NCI-H1092 treated with DMSO at 0.1 percent for 48 hours (cell line): ENCODE data around the gene ADD1.

ENCODE experiments used
- DNase-seq: peaks from one replicate; lab custom pipeline; 2025; lab: John Stamatoyannopoulos, UW

Gene ADD1

DNA sequence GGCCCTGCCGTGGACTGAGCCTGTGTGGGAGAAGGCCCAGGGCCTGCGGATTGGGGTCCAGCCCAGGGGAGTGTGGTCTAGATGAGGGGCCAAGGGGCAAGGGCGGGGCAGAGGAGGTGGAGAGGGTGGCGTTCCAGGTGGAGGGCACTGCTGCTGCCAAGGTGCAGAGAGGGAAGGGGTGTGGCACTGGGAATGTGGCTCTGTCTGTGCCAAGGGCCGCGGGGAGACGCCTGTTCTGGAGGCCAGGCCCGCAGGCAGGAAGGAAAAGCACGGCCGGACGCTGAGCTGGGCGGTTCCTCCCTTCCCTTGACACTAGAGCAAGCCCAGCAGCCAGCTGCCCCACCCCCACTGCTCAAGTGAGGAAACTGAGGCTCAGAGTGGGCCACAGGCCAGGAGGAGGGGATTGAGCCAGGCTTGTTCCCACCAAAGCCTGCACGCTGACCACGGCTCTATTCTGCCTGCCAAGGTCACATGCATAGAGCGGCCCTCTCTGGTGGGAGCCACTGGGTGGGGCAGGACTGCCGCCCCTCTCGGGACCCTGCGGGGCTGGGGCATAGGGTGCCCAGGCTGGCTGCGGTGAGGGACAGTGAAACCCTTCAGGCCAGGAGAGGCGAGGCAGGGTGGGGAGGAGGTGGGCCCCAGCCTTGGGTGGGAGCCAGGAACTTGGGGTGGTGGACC is 37.8 kb upstream of the ADD1 start:
- DNase-seq = no peak

DNA sequence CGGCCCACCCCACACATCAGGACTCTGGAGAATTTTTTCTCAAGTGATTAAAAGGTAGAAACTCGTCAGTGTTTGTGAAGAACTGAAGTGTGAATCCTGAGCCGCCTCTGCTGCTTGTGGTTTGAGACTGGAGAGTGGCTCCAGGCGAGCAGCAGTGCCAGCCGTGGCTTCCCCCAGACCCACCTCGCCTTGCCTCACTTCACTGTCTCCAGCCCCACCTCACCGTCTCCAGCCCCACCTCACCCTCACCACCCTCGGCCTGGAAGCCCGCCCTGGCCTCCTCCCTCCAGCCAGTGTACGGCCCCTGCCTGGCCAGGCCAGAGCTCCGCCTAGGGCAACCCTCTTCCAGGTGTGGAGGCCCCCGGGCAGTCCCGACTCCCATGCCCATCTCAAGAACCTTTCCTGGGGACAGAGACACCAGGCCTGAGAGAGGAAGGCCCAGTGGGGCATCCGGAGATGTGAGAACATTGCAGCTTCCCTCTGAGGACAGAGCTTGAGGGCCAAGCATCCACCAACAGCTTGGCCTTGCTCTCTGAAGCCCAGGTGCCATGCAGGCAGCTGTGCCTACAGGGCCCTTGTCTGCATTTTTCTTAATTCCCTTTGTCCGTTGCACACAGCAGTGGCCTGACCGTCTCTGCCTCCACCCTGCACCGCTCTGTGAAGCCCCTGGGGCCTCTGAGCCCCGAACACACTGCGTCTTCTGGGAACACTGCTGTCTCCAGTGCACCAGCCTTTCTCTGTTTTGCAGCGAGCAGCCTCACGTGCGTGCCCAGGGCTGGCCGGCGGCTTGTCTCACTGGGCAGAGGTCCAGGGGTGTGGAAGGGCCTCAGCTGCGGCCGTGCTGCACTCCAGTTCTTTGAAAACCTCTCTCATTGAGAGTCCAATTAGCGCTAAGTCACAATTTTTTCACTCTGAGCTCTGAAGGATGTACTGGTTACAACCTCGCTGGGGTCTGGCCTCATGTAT is 37.0 kb upstream of the ADD1 start:
- DNase-seq = peak; percentile 81

DNA sequence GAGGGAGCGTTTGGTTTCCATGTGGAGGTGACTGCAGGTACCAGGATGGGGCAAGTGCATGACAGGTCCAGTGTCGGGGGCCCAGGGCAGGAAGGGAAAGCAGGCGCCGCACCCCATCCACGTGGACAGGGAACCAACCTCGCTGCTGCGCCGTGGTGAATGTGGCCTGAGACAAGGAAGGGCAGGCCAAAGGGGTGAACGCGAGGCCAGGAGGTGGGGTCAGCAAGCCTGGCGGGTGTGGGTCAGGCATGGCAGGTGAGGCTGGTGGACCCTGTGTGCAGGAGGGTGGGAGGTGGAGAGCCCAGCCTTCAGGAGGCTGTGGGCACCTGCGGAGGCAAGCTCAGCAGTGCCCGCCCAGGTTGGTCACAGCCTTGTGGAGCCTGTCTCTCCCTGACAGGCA is 36.1 kb upstream of the ADD1 start:
- no peak for DNase-seq

DNA sequence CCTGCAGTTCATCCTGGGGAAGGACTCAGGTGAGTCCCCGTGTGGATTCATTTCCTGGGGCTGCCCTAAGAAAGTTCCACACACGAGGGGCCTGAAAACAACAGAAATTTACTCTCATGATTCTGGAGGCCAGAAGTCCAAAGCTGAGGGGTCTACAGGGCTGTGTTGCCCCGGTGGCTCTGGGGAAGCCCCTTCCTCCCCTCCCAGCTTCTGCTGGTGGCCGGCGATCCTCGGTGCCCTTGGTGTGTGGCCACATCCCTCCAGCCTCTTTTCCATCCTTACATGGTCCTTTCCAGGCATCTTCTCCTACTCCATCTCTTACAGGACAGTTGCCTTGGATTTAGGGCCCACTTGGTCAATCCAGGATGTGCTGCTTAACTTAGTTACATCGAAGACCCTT is 35.6 kb upstream of the ADD1 start:
- DNase-seq = no peak

DNA sequence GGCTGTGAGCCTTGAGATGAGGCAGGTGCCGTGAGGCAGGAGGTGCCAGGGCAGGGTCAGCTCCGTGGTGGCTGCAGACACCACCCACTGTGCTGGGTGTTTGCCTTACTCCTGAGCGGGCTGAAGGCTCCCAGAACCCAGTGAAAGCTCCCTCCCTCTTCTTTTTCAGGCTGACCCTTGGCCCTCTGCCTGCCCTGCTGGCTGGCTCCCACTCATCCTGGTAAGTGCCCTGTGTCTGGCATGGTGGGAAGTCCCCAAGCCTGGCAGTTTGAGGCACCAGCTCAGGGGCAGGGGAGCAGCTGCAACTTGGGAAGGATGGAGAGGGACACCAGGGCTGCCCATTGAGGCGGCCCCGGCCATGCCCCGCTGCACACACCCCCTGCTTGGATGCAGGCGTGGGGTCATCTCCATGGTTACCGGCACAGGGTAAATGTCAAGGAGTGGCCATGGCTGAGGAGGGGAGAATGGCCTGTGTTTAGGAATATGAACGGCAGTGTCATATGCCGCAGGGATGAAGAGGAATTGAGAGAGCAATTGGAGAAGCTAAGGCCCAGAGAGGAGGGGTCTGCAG is 33.9 kb upstream of the ADD1 start:
- peak; percentile 63 for DNase-seq

DNA sequence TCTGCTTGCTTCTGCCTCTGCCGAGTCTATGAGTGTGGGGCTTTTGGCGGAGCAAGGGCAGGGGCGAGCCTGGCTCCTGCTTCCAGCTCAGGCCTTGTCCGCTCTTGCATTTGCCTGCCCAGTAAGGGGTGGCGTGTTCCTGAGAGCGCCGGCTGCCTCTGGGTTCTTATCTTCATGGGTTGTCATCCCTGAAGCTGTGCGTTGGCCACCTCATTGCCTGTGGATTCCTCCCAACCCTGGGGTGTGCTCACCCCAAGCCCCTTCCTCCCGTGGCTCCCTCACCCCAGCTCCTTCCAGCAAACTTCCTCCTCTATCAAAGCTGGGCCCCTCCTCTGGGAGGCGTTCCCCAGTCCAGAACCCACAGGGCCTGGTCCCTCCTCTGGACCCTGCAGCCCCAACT is 33.3 kb upstream of the ADD1 start:
- no peak for DNase-seq

DNA sequence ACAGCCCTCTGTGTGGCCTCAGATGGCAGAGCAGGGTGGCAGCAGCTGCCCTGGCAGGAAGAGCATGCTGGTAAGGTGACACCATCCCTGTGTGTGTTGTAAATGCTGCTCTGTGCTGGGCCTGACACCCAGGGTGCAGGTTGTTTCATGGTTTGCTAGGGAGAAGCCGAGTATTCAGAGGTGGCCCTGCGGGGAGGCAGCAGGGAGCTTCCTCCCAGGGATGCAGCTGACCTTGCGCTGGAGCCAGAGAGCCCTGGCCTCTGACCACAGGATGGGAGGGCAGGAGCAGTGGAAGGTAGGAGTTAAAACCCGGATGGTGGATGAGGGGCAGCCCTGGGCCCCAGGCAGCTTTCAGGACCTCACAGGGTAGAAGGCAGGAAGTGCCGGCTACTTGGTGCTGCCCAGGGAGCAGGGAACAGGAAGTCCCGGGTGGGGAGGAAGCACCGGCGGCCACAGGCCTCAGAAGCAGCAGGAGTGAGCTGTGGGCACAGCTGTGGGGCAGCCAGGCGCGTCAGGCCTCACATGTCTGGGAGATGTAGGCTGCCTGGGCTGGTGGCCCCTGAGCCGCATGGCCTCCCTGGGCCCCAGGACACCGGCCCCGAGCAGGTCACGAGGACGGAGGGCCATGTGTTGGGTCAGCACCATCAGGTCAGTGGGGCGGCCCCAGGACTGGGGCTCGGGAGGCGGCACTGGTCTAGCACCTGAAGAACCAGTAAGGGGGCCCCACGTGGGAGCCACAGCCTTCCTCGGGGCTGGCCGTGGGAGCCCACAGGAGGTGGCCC is 31.6 kb upstream of the ADD1 start:
- DNase-seq = peak; percentile 39

DNA sequence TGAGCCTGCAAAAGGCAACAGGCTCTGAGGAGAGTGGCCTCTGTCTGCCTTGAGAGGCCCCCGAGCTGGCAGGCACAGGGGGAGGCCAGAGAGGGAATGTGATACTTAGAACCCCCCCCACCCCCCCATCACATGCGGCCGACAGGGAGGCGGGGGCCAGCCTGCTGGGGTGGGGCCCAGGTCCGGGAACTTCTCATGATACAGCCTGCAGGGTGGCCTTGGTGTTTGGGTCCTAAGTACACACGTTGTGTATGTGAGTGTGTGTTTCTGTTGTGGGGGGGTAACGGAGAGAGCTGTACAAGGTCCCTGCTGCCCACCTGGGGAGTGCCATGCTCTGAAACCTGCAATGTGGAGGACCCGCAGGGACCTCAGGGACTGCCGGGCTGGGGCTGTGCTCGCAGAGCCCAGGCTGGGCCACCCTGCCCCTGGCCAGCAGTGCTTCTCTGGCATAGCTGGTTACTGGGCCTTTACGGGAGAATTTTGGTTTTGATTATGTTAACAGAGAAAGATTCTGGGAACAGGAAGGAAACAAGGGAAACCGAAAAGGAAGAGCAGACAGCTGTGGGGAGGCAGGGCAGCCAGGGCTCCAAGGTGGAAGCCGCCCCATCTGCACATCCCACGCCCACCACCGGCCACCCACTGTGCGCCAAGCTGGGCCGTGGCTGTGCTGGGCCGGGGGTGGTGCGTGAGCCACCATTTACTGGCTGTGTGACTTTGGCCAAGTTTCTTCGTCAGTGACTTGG is 30.9 kb upstream of the ADD1 start:
- no peak for DNase-seq

DNA sequence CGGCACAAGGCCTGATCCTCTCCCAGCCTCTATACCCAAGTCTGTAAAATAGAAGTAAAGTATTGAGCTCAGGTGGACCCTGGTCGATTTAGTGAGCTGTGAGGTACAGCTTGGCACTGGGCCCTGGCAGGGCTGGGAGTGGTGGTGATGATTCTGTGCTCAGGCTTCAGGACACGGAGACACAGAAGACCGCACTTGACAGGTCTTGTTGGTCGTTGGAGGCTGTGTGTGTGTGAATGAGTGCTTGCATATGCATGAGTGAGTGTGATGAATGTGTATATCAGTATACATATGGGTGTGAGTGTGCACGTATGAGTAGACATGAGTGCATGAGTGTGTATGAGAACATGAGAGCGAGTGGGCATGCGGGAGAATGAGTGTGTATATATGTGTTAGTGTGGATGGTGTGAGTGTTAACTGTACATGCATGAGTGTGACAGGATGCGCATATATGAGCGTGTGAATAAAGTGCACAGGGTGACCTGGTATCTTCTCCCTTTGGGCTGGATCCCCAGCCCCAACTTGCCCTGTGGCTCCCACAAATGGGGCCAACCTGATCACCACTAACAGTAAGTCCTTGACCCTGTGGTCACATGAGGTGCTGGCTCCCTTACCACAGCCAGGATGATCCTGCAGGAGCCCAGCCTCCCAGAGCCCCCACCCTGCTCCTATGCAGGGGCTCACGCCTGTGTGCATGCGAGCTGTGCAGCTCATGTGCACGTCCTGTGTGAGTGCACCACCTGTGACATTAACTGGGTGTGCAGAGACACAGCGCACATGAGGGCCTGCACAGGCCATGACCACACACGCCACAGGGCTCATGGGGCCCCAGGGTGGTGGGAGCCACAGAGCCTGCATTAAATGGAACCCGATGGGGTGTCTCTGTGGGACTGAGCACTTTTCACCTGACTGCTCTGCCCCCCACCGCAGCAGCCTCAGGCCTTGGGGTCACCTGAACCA is 29.9 kb upstream of the ADD1 start:
- DNase-seq = no peak

DNA sequence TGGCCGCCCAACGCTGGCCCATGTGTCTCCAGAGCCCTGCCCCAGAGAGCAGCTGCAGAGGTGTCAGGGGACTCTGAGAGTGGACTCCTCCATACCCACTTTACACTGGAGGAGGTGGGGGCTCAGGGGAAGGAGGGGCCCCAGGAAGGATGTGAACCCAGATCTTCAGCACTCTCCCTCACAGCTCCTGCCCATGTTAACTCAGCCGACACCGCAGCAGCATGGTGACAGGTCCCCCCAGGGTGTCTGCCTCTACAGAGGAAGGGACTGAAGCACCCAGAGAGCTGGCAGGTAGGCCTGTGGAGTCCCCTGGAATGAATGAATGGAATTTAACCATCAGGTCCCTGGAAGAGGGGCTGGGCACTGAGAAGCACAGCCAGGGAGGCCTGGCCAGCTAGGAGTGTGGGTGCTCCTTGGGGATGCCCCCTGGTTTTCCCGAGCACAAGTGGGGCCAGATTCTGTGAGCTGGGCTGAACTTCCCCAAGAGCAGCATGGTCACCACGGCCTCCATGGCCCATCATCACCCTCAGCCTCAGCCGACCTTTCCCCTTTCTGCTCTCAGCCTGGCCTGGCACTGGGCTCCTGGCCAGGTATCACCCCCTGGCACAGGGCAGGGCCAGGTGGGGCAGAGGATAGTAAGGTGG is 28.9 kb upstream of the ADD1 start:
- DNase-seq = no peak

DNA sequence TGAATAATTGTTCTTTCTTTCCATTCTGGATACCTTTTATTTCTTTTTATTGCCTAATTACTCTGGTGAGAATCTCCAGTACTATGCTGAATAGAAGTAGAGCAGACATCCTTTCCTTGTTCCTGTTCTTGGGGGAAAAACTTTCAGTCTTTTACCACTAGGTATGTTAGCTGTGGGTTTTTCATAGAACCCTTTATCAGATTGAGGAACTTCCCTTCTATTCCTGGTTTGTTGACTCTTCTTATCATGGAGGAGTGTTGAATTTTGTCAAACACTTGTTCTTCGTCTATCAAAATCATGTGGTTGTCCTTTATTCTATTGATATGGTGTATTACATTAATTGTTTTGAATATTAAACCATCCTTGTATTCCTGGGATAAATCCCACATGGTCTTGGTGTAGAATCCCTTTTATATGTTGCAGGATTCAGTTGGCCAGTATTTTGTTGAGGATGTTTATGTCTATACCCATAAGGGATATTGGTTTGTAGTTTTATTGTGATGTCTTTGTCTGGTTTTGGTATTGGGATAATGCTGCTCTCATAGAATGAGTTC is 27.2 kb upstream of the ADD1 start:
- no peak for DNase-seq

DNA sequence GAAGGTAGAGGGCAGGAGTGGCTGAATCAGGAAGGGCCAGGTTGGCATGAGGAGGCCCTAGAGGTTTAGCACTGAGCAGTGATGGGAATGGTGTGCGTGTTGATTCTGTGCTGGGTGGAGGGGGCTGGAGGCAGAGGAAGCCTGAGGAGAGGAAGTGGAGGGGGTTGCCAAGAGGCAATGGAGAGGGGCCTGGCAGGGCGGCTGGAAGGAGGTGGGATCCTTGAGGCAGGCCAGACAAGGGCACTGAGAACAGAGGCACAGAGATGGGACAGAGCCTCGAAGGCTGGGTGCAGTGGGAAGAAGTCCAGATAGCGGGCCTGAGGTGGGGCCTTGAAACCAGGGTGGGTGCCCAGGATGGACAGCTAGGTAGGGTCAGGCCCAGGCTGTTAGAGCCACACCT is 26.5 kb upstream of the ADD1 start:
- no peak for DNase-seq

DNA sequence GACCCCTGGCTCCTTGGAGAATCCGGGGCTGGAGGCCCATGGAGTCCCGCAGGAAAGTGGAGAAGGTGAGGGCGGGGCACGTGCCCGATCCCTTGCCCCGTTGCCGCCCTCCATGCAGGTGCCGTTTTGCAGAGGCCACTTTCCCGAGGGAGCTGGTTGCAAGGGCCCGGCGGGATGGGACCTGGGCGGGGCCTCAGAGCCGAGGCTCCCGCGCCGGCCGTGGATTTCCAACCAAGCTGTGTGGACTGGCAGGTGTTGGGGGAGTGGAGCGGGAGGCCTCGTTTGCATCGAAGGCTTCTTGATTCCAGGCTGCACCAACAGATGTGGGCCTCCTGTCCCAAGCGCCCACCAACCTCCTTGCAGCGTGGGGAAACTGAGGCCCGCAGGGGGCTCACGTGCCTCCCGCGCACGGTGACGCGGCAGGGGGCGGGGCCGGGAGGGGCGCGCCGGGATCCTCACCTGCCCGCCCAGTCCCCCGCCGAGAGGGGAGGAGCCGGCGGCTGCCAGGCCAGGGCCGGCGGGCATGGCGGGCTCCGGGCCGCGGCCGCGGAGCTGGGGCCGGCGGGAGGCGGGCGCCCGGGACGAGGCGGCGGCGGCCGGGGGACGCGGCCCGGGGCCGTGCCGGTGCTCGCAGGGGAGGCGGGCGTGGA is 25.8 kb upstream of the ADD1 start:
- DNase-seq = peak; percentile 34

DNA sequence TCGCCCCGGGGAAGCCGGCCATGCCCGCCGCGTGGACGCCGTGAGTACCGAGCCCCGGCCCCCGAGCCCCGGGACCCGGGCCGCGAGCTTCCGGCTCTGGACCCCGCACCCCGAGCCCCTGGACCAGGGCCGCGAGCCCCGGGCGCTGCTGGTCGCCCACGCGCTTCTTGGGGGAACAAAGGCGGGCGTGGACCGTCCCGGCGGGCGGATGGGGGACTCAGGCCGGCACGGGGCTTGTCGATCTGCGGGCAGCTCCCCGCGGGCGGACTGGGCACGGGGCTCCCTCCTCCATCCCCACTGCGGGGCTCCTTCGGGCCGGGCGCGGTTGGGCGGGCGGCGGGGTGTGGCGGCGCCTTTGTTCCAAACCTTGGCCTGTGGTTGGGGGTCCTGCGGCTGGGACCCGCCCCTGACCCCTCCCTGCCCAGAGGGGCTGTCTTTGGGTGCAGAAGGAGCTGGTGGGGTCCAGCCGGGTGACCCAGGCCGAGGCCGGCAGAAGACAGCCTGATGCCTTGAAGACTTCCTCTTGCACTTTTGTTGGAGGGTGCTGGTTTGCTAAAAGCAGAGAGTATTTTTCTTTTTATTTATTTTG is 25.2 kb upstream of the ADD1 start:
- DNase-seq = peak; percentile 26

DNA sequence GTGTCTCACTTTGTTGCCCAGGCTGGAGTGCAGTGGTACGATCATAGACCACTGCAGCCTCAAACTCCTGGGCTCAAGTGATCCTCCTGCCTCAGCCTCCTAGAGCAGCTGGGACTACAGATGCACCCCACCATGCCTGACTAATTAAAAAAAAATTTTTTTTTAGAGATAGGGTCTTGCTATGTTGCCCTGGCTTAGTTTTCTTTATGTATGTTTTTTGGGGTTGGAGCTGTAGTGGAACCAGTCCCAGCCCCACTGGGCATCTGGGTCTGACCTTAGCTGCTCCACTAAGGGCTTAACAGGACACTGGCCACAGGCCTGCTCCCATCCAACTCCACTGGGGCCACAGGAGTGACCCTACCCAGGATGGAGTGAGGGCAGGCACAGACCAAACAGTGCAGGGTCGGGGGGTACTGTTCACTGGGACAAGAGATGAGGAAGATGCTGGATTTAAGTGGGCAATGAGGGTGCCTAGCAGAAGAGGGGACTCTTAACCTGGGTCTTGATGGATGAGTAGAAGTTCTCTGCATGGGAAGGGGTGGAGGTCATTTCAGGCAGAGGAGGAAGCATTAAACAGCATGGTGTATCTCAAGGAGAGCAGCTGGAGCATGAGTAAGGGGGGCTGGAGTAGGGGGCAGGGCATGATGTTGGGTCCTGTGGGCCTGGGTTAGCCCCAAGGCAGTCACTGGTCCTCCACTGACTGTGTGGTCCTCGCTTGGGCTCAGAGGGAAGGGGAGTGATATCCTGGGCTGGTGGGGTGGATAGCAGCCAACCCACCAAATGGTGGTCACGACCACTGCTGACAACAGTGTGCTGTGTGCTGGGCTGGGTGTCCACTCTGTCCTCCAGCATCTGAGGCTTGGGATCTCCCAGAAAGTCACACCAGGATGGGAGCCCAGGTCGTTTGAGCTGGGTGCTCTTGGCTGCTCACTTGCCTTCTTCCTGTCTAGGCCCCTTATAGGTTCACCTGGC is 24.1 kb upstream of the ADD1 start:
- no peak for DNase-seq

DNA sequence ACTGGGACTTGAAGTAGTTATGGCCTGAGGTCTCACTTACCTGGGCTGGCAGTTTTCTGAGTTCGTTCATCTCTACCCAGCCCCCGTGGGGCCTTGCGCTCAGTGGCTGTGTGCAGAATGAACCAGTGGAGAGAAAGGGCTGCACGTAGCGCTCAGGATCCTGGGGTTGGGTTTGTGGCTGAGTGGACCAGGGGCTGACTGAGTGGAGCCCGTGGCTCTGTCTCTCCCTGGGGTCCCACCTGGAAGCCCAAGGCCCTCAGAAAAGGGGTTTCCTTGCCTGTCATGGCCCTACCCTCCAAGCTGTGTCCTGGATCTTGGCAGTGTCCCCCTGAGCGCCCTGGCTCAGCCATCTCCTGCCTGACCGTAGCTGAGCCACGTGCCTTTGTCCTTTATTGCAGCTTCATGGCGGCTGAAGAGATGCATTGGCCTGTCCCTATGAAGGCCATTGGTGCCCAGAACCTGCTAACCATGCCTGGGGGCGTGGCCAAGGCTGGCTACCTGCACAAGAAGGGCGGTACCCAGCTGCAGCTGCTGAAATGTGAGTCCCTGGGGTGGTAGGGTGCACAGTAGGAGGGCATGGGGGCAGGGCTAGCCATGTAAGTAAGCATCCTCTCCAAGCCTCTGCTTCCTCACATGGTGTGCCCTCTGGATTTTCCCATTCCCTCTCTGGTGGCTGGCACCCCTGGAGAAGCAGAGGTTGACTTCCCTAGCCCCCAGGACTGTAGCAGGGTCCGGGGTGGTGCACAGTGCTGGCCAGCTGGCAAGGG is 23.2 kb upstream of the ADD1 start:
- DNase-seq = no peak
